SK-N-SH (cell line): Measurements from ENCODE around the gene PSMB5. TPM values are rescaled to one million over a fixed set of nuclear protein-coding genes. Genes with fewer than 3 reads are reported as not detected.

Source experiments
- CTCF ChIA-PET: fragments of 300-600, 350-600 bp; formaldehyde crosslinking; extraction: SDS; loops from one replicate; lab custom pipeline; 2021; lab: Yijun Ruan, JAX
- POLR2A ChIA-PET: fragments of 350-600 bp; sonication (Branson Sonifier 250); formaldehyde crosslinking; extraction: SDS; loops from one replicate; lab custom pipeline; 2020; ENCODE audit warnings: antibody characterized with exemption, inconsistent platforms; lab: Yijun Ruan, JAX
- DNase-seq: peaks from one replicate; pipeline ENCODE4 v3.0.0; 2012
- H2AFZ ChIP-seq: fragments of 200-600 bp; sonication (generic); 2 replicates; pipeline ENCODE4 v1.8.1; 2016; ENCODE audit warnings: antibody characterized with exemption, mild to moderate bottlenecking, low read depth
- H3F3A ChIP-seq: fragments of 200-600 bp; sonication (generic); replicated peaks from 2 replicates; pipeline ENCODE3; 2016; ENCODE audit warnings: antibody characterized with exemption, mild to moderate bottlenecking; ENCODE audit not compliant: insufficient read depth
- H3K27ac ChIP-seq, 2 experiments: fragments of 200-500 bp in 1 of 2; fragments of 200-600 bp in 1 of 2; sonication (Bioruptor generic) in 1 of 2; sonication (generic), shearing (Covaris generic) in 1 of 2; 2 replicates each; pipeline versions ENCODE4 v1.5.1 to v1.6.1; 2014 to 2016; ENCODE audit warnings: low read depth in 2 of 2, inconsistent platforms in 1 of 2, low read length in 1 of 2, mild to moderate bottlenecking in 1 of 2, mixed read lengths in 1 of 2
- H3K27me3 ChIP-seq: fragments of 200-600 bp; sonication (generic), shearing (Covaris generic); 2 replicates; pipeline ENCODE4 v1.6.1; 2016; ENCODE audit warnings: mixed run types; ENCODE audit not compliant: insufficient read depth
- H3K36me3 ChIP-seq, 2 experiments: fragments of 200-500 bp in 1 of 2; fragments of 200-600 bp in 1 of 2; sonication (Bioruptor generic) in 1 of 2; sonication (generic) in 1 of 2; replicated peaks in 1 of 2; 2 replicates each; pipeline versions ENCODE3 to v1.5.1; 2014 to 2016; ENCODE audit warnings: low read length in 1 of 2, mild to moderate bottlenecking in 1 of 2; ENCODE audit not compliant: insufficient read depth in 2 of 2, control insufficient read depth in 1 of 2
- H3K4me1 ChIP-seq, 2 experiments: fragments of 200-500 bp in 1 of 2; fragments of 200-600 bp in 1 of 2; sonication (Bioruptor generic) in 1 of 2; sonication (generic), shearing (Covaris generic) in 1 of 2; 2 replicates each; pipeline versions ENCODE4 v1.5.1 to v1.6.1; 2014 to 2016; ENCODE audit warnings: low read depth in 1 of 2, low read length in 1 of 2, mixed run types in 1 of 2; ENCODE audit not compliant: insufficient read depth in 2 of 2, control insufficient read depth in 1 of 2
- H3K4me2 ChIP-seq: fragments of 200-600 bp; sonication (generic), shearing (Covaris generic); 2 replicates; pipeline ENCODE4 v1.6.1; 2017; ENCODE audit warnings: mixed run types
- H3K4me3 ChIP-seq, 2 experiments: fragments of 200-500 bp in 1 of 2; fragments of 200-600 bp in 1 of 2; sonication (Bioruptor generic) in 1 of 2; sonication (generic), shearing (Covaris generic) in 1 of 2; 2 replicates each; pipeline versions ENCODE4 v1.5.1 to v1.8.1; 2014 to 2016; ENCODE audit warnings: low read depth in 2 of 2, inconsistent platforms in 1 of 2, low read length in 1 of 2, mild to moderate bottlenecking in 1 of 2, mixed read lengths in 1 of 2, moderate library complexity in 1 of 2
- H3K79me2 ChIP-seq: fragments of 200-600 bp; sonication (generic); 2 replicates; pipeline ENCODE4 v1.8.1; 2017; ENCODE audit warnings: mild to moderate bottlenecking; ENCODE audit not compliant: insufficient read depth
- H3K9ac ChIP-seq: fragments of 200-600 bp; sonication (generic); 2 replicates; pipeline ENCODE4 v1.6.1; 2017; ENCODE audit warnings: mixed run types
- H3K9me2 ChIP-seq: fragments of 200-600 bp; sonication (generic); 2 replicates; pipeline ENCODE4 v1.6.1; 2017; ENCODE audit warnings: mixed run types
- H3K9me3 ChIP-seq: fragments of 200-600 bp; sonication (generic); 2 replicates; pipeline ENCODE4 v1.6.1; 2017; ENCODE audit warnings: mixed run types, mild to moderate bottlenecking, moderate library complexity
- H4K20me1 ChIP-seq: fragments of 200-600 bp; sonication (generic); 2 replicates; pipeline ENCODE4 v1.6.1; 2017; ENCODE audit warnings: mild to moderate bottlenecking, mixed run types; ENCODE audit not compliant: insufficient read depth
- ELF1 ChIP-seq: IDR thresholded peaks from 2 replicates; pipeline ENCODE4 v1.4.0; 2012
- EP300 ChIP-seq, 2 experiments: IDR thresholded peaks; 2 replicates each; pipeline versions ENCODE4 v1.4.0 to v1.6.1; 2012; ENCODE audit warnings: borderline replicate concordance in 1 of 2, low read depth in 1 of 2, low read length in 1 of 2
- EZH2phosphoT487 ChIP-seq: fragments of 200-600 bp; sonication (generic); IDR thresholded peaks from 2 replicates; pipeline ENCODE4 v1.6.1; 2017; ENCODE audit warnings: low read depth, mixed run types, mild to moderate bottlenecking, antibody characterized with exemption, moderate library complexity, borderline replicate concordance
- JUND ChIP-seq: IDR thresholded peaks from 2 replicates; pipeline ENCODE4 v1.4.0; 2012
- MXI1 ChIP-seq: IDR thresholded peaks from 2 replicates; pipeline ENCODE4 v1.6.1; 2012; ENCODE audit warnings: mild to moderate bottlenecking, low read depth, low read length, improper control_type of control experiment
- NRF1 ChIP-seq: IDR thresholded peaks from 2 replicates; pipeline ENCODE4 v1.6.1; 2012; ENCODE audit warnings: low read depth, mild to moderate bottlenecking, low read length
- RCOR1 ChIP-seq: fragments of 150-350 bp; IDR thresholded peaks from 2 replicates; pipeline ENCODE4 v1.6.1; 2017; ENCODE audit warnings: antibody characterized with exemption, low read length
- RXRA ChIP-seq: IDR thresholded peaks from 2 replicates; pipeline ENCODE4 v1.4.0; 2012; ENCODE audit warnings: low read depth, mild to moderate bottlenecking, borderline replicate concordance
- WGBS: methylation state at CpG from one replicate; pipeline ENCODE4 v1.1.6; 2017; ENCODE audit warnings: low lambda C conversion rate; 5-methylcytosine and 5-hydroxymethylcytosine counted together
- polyA plus RNA-seq, 3 experiments: library from polyadenylated mRNA; depleted of rRNA; stranded (reverse); fragments of >200 nt; gene quantifications; 2 replicates each; pipeline ENCODE4 v1.2.3, GENCODE V29; 2012
- TF ChIP-seq, protein P1 (sequence below): fragments of 150-350 bp; IDR thresholded peaks from 2 replicates; pipeline ENCODE4 v1.6.1; 2017; ENCODE audit warnings: antibody characterized with exemption, low read length, low read depth, borderline replicate concordance
- TF ChIP-seq, protein P2 (sequence below): fragments of 150-350 bp; IDR thresholded peaks from 2 replicates; pipeline ENCODE4 v1.6.1; 2016; ENCODE audit warnings: mild to moderate bottlenecking, low read depth, low read length
- TF ChIP-seq, protein P3 (sequence below): IDR thresholded peaks from 2 replicates; pipeline ENCODE4 v1.6.1; 2012; ENCODE audit warnings: mild to moderate bottlenecking, low read depth, low read length, moderate library complexity

The PSMB5 gene
- polyA plus RNA-seq, 1 of the 3 experiments (the other 2 are of a cell fraction): 337 TPM

DNA sequence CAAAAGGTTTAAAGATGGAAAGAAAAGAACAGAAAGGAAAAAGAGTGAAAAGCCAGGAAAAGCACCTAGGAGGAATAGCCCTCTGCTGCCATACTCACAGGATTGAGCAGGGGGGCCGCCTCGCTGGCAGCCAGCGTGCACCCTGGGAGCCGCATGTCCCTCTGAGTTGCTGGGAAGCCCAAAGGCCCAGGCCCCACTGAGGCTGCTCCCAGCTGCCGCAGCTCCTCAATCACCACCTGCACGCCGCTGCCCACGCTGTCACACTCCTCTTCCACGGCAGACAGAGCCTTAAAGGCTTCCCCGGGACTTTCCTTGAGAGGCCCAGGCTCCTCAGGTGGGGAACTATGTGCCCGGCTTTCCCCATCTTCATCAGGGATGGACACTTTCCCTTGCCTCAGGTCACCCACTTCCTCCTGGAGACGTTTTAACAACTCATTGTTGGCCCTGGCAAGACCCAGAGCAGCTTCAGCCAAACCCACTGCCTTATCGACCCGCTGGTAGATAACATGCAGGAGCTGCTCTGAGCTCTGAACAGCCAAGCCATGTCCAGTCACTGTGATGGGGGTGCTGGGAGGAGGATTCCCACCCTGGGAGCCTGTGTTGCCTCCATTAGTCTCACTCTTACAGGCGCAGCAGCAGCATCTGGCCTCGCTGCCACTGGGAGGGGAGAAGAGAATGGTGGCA lies 36.2 kb downstream of the PSMB5 start (continued):
- TF ChIP-seq, protein P1, sequence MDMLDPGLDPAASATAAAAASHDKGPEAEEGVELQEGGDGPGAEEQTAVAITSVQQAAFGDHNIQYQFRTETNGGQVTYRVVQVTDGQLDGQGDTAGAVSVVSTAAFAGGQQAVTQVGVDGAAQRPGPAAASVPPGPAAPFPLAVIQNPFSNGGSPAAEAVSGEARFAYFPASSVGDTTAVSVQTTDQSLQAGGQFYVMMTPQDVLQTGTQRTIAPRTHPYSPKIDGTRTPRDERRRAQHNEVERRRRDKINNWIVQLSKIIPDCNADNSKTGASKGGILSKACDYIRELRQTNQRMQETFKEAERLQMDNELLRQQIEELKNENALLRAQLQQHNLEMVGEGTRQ: no peak
- TF ChIP-seq, protein P2, sequence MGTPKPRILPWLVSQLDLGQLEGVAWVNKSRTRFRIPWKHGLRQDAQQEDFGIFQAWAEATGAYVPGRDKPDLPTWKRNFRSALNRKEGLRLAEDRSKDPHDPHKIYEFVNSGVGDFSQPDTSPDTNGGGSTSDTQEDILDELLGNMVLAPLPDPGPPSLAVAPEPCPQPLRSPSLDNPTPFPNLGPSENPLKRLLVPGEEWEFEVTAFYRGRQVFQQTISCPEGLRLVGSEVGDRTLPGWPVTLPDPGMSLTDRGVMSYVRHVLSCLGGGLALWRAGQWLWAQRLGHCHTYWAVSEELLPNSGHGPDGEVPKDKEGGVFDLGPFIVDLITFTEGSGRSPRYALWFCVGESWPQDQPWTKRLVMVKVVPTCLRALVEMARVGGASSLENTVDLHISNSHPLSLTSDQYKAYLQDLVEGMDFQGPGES: no peak
- TF ChIP-seq RXRA: no peak
- TF ChIP-seq ELF1: no peak
- no peak for TF ChIP-seq MXI1
- TF ChIP-seq, protein P3, sequence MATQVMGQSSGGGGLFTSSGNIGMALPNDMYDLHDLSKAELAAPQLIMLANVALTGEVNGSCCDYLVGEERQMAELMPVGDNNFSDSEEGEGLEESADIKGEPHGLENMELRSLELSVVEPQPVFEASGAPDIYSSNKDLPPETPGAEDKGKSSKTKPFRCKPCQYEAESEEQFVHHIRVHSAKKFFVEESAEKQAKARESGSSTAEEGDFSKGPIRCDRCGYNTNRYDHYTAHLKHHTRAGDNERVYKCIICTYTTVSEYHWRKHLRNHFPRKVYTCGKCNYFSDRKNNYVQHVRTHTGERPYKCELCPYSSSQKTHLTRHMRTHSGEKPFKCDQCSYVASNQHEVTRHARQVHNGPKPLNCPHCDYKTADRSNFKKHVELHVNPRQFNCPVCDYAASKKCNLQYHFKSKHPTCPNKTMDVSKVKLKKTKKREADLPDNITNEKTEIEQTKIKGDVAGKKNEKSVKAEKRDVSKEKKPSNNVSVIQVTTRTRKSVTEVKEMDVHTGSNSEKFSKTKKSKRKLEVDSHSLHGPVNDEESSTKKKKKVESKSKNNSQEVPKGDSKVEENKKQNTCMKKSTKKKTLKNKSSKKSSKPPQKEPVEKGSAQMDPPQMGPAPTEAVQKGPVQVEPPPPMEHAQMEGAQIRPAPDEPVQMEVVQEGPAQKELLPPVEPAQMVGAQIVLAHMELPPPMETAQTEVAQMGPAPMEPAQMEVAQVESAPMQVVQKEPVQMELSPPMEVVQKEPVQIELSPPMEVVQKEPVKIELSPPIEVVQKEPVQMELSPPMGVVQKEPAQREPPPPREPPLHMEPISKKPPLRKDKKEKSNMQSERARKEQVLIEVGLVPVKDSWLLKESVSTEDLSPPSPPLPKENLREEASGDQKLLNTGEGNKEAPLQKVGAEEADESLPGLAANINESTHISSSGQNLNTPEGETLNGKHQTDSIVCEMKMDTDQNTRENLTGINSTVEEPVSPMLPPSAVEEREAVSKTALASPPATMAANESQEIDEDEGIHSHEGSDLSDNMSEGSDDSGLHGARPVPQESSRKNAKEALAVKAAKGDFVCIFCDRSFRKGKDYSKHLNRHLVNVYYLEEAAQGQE: no peak
- TF ChIP-seq EP300 (IDR thresholded peaks at IDR 0.05; ENCODE audit: borderline replicate concordance in 1 of 2, low read depth in 1 of 2, low read length in 1 of 2): no peak
- TF ChIP-seq, all 33 proteins: peak for 0

DNA sequence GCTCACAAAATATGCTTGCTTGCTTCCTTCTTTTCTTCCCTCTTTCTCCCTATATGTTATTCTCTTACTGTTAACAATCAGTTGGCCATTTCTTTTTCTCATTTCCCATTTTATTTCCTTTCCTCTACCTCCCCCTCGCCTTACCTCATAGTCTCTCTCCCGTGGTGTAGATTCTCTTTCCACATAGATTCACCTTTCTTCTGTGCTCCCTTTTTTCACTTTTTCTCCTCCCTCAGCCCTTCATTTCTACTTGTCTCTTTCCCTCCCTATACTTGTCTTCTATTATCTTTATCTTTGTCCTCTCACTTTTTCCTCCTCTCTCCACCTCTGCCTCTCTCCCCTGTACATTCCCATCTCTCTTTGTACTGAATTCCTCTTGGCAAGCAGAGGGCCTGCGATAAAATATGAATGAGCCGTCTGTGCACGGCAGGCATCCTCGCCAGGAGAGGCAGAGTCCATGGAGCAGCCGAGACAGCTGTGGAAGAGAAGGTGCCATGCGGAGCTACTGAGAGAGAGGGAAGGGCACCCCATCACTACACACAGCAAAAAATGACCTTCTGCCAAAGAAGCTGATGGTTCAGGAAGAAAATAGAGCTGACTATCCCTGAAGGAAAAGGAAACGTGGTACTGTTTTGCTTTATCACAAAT lies 36.9 kb downstream of the PSMB5 start:
- H3K27ac ChIP-seq: no peak overlapping the region; a peak in 1 of 4 replicates
- H3K4me2 ChIP-seq: no peak overlapping the region
- no peak overlapping the region for H2AFZ ChIP-seq
- TF ChIP-seq RCOR1 (no peak), EZH2phosphoT487 (no peak), NRF1 (no peak), JUND (no peak), RXRA (no peak), MXI1 (no peak)
- no peaks in the 10 kb centered on the region for H3K27me3 ChIP-seq
- POLR2A ChIA-PET: interaction anchor here (2.8 to 3.5 kb wide), 2 partner anchors 9 to 58 kb away, joined by 15 to 20 read pairs; no protein-coding TSS in a partner anchor
- H3K4me3 ChIP-seq: no peak overlapping the region
- H3K9me3 ChIP-seq: no peaks in the 10 kb centered on the region
- no peak overlapping the region for H3K9ac ChIP-seq
- no peaks in the 10 kb centered on the region for H4K20me1 ChIP-seq
- CTCF ChIA-PET: interaction anchor here (1.1 to 34.9 kb wide), 6 partner anchors 10 to 68 kb away, joined by 3 to 1566 read pairs (median 32); partner anchors contain the start of genes AJUBA, CDH24 and PSMB11
- peak; percentile 9 for DNase-seq
- no peaks in the 10 kb centered on the region for H3K79me2 ChIP-seq
- H3K9me2 ChIP-seq: no peaks in the 10 kb centered on the region
- H3K36me3 ChIP-seq: no peaks in the 10 kb centered on the region
- 84% methylated on average over 9 of the region's 9 CpGs for WGBS
- H3F3A ChIP-seq: peaks cover 4% of the 10 kb centered on the region
- peaks cover 4 to 25% of the 10 kb centered on the region in 2 experiments; a peak in 3 of 4 replicates for H3K4me1 ChIP-seq
